ENCODE data around the gene GPX7.

Gene GPX7

DNA sequence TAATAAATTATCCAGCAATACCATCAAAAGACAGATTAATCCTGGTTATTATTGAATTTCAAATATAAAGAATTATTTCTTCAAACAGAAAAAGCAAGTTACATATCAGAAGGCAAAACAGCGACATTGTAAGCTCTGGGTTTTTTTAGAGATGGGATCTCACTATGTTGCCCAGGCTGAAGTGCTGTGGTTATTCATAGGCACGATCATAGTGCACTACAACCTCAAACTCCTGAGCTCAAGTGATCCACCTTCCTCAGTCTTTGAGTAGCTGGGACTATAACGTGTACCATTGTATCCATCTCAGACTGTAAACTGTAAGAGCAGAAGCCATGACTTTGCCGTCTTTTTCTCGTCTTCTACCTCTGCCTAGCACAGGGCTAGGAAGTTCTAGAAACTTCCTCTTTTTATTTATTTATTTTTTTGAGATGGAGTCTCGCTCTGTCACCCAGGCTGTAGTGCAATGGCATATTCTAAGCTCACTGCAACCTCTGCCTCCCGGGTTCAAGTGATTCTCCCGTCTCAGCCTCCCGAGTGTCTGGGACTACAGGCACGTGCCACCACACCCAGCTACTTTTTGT lies 20.0 kb upstream of the GPX7 start:
- H3K4me3 ChIP-seq (ENCODE audit: low read length): no peak overlapping the region
- DNase-seq (ENCODE audit: low read depth, low spot score): no peak

GRCh38 chr1:52585474-52585873 lies 16.7 kb upstream of the GPX7 start:
- H3K4me3 ChIP-seq (ENCODE audit: low read length): no peak overlapping the region
- DNase-seq (ENCODE audit: low read depth, low spot score): no peak

DNA sequence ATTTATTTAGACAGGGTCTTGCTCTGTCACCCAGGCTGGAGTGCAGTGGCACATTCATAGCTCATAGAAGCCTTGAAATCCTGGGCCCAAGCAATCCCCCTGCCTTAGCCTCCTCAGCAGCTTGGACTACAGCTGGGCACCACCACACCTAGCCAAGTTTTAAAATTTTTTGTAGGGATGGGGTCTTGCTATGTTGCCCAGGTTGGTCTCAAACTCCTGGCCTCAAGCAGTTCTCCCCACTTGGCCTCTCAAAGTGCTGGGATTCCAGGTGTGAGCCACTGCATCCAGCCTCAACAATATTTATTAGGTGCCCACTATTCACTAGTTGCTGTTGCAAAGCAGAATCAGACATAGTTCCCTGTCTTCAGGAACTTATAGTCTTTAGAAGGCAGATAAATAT lies 14.1 kb upstream of the GPX7 start:
- no peak overlapping the region for H3K4me3 ChIP-seq (ENCODE audit: low read length)
- DNase-seq (ENCODE audit: low read depth, low spot score): no peak

GRCh38 chr1:52588535-52588934 lies 13.6 kb upstream of the GPX7 start:
- DNase-seq (ENCODE audit: low read depth, low spot score): no peak
- H3K4me3 ChIP-seq (ENCODE audit: low read length): no peak overlapping the region

- DNase-seq (ENCODE audit: low read depth, low spot score): no peak
Measured at GRCh38 chr1:52590266-52590665, 11.9 kb upstream of the GPX7 start.

GRCh38 chr1:52592637-52593323 lies 9.4 kb upstream of the GPX7 start:
- DNase-seq (ENCODE audit: low read depth, low spot score): no peak
- no peak overlapping the region for H3K4me3 ChIP-seq (ENCODE audit: low read length)

More at GRCh38 chr1:52590266-52590665, 11.9 kb upstream of the GPX7 start:
- H3K4me3 ChIP-seq (ENCODE audit: low read length): no peak overlapping the region

DNA sequence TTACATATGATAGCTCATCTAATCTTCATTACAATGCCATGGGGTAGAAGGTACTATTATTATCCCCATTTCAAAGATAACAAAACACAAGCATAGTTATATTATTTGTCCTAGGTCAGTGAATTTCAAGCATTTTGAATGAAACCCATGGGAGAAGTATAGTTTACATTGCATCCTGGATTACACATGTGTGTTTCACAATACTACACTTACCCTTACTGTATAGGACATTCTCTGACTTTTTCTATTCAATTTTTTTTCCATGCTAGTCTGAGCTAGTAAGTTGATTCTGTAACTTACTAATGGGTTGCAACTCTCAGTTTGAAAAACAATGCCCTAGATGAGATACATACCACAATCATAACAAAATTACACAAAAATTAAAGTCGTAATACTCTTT lies 8.7 kb upstream of the GPX7 start:
- no peak overlapping the region for H3K4me3 ChIP-seq (ENCODE audit: low read length)
- DNase-seq (ENCODE audit: low read depth, low spot score): no peak

DNA sequence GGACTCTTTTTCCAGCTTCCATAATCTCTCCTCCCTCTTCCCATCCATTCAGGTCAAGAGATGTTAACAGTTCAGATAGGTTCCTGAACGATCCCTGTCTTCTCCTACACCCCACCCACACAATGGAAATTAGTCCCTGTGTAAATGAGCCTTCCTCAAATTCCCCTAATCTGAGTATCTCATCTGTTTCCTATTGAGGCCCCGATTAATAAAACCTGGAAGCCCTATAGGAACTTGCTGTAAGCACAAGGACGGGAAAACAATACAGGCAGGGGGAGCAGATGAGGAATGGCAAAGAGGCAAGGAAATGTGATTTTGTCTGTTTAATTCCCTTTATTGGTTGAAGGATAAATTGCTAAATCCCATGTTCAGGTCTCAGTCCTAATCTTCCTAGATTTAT lies 7.1 kb upstream of the GPX7 start:
- DNase-seq (ENCODE audit: low read depth, low spot score): no peak

DNA sequence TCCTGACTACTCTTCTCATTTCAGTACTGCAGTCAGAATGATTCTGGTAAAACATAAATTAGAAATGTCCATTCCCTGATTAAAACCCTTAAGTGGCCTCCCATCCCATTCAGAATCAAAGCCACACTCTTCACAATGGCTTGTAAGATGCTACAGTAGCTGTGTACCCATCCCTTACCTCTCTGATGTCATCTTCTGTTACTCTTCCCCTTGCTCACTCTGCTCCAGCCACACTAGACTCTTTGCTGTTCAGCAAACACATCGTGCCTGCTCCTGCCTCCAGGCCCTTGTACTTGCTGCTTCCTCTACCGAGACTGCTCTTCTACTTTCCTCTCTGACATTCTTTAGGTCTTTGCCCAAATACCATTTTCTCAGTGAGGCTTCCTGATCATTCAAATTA lies 4.3 kb upstream of the GPX7 start:
- H3K4me3 ChIP-seq (ENCODE audit: low read length): no peak overlapping the region
- no peak for DNase-seq (ENCODE audit: low read depth, low spot score)

More for the DNA sequence above, 7.1 kb upstream of the GPX7 start:
- H3K4me3 ChIP-seq (ENCODE audit: low read length): no peak overlapping the region

DNA sequence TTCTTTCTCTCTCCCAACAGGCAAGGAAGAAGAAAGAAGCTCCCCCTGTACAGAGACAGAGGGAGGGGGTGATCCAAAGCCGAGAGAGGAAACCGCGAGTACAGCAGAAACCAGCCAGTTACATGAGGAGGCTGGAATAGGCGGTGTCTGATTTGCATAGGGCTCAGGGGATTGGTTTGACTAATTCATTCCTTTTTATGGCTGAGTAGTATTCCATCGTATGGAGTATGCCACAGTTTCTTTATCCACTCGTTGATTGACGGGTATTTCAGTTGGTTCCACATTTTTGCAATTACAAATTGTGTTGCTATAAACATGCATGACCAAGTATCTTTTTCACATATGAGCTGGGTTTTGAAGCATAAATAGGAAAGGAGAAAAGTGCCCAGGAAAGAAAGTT lies 3.4 kb upstream of the GPX7 start:
- DNase-seq (ENCODE audit: low read depth, low spot score): no peak
- no peak overlapping the region for H3K4me3 ChIP-seq (ENCODE audit: low read length)

- DNase-seq (ENCODE audit: low read depth, low spot score): no peak
- H3K4me3 ChIP-seq (ENCODE audit: low read length): no peak overlapping the region
Measured at GRCh38 chr1:52599236-52599635, 2.9 kb upstream of the GPX7 start.

DNA sequence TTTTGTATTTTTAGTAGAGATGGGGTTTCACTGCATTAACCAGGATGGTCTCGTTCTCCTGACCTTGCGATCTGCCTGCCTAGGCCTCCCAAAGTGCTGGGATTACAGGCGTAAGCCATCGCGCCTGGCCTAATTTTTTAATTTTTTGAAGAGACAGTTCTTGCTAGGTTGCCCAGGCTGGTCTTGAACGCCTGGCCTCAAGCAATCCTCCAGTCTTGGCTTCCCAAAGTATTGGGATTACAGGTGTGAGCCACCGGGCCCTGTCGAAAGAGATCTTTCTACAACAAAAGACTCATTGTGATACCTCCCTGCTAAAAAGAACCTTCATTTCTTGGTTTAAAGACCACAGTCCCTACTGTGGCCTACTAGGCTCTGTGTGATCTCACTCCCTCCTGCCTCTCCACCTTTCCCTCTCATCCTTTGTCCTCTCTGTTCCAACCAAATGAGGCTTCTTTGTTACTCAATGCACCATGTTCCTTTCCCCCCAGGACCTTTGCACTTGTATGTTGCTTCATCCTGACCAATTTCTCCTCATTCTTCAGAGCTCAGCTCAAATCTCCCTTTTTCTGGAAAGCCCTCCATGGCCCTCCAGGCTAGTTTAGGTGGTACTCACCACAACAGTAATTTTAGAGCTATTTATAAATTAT lies 1.5 kb upstream of the GPX7 start:
- DNase-seq (ENCODE audit: low read depth, low spot score): no peak
- H3K4me3 ChIP-seq (ENCODE audit: low read length): no peak overlapping the region

- H3K4me3 ChIP-seq (ENCODE audit: low read length): no peak overlapping the region
- no peak for DNase-seq (ENCODE audit: low read depth, low spot score)
Measured at GRCh38 chr1:52601519-52601918, 652 bp upstream of the GPX7 start.

DNA sequence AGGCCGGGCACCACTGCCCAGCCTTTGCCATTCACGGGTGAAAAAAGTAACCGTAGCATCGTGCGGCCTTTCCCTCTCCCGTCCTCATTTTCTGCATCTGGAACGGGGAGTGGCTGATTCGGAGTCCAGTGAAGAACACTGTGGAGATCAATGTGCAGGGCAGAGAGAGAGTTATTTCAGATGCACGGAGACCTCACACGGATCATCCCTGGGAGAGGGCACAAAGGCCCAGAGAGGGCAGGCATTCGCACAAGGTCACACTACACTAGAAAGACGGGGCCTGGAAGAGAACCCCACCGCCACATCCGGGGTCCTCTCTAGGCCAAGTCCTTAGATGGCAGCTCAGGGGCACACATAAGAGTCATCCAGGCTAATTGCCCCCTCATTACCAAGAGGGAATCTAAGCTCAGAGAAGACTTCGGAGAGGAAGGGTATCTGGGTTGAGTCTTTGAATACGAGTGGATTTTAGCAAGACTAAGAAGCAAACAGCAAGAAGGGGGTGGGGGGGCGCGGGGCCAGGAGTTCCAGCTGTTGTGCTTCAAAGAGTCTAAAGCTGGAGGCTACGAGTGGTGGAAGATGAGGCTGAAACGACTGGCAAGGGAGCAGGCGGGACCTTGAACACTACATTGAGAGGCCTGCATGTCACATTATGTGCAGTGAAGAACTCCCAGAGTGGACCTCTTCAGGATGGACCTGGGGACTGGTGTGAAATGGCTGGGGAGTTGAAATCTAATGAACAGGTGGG lies 857 bp downstream of the GPX7 start:
- DNase-seq (ENCODE audit: low read depth, low spot score): no peak
- H3K4me3 ChIP-seq (ENCODE audit: low read length): no peak overlapping the region

- no peak for DNase-seq (ENCODE audit: low read depth, low spot score)
- H3K4me3 ChIP-seq (ENCODE audit: low read length): no peak overlapping the region
Measured at GRCh38 chr1:52603630-52604029, 1.5 kb downstream of the GPX7 start.

GRCh38 chr1:52604063-52604770 lies 2.0 kb downstream of the GPX7 start:
- no peak overlapping the region for H3K4me3 ChIP-seq (ENCODE audit: low read length)
- no peak for DNase-seq (ENCODE audit: low read depth, low spot score)

GRCh38 chr1:52613636-52614373 lies 11.6 kb downstream of the GPX7 start:
- H3K4me3 ChIP-seq (ENCODE audit: low read length): no peak overlapping the region
- DNase-seq (ENCODE audit: low read depth, low spot score): no peak

GRCh38 chr1:52614671-52615070 lies 12.5 kb downstream of the GPX7 start:
- no peak overlapping the region for H3K4me3 ChIP-seq (ENCODE audit: low read length)
- DNase-seq (ENCODE audit: low read depth, low spot score): no peak

DNA sequence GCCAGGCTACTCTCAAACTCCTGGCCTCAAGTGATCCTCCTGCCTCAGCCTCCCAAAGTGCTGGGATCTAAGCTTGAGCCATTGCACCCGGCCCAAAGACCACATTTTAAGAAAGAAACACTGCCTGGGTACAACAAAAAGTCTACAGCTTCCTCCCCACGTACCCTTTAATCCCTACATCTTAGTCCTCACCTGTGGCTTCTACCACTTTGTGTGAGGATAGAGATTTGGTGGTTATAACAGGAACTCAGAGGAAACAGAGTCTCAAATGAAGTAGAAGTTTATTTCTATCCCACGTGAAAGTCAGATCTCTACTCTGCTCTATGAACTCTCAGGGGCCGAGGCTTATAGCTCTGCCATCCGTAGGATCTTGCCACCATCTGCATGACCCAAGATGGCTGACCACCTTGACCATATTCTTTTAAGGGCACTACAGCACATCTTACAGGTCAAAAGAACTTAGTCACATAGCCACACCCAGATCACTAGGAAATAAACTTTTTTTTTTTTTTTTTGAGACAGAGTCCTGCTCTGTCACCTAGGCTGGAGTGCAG lies 13.4 kb downstream of the GPX7 start:
- H3K4me3 ChIP-seq (ENCODE audit: low read length): no peak overlapping the region
- DNase-seq (ENCODE audit: low read depth, low spot score): peak; percentile 56

Data from Jurkat, Clone E6-1 (cell line).